Spinal cord (tissue), 10 donors: ENCODE data around the gene XRCC4. TPM values are rescaled to one million over a fixed set of nuclear protein-coding genes. Genes with fewer than 3 reads are reported as not detected.

Experiments used
- DNase-seq, 6 donors: peaks; one replicate each; pipeline versions ENCODE4 v3.0.0 to v3.0.0-alpha.2; 2013 to 2015; ENCODE audit warnings: low spot score in 6 of 6, low read depth in 4 of 6
- H3K27ac ChIP-seq: one replicate; pipeline ENCODE4 v1.5.1; 2013; ENCODE audit warnings: low read depth, low read length, control low read depth
- H3K27me3 ChIP-seq: one replicate; pipeline ENCODE4 v1.6.1; 2013; ENCODE audit warnings: low read length; ENCODE audit not compliant: control insufficient read depth, insufficient read depth
- H3K36me3 ChIP-seq: one replicate; pipeline ENCODE4 v1.6.1; 2013; ENCODE audit warnings: low read length; ENCODE audit not compliant: control insufficient read depth, insufficient read depth
- H3K4me1 ChIP-seq: one replicate; pipeline ENCODE4 v1.6.1; 2013; ENCODE audit warnings: low read length; ENCODE audit not compliant: control insufficient read depth, insufficient read depth
- H3K4me3 ChIP-seq: one replicate; pipeline ENCODE4 v1.5.1; 2013; ENCODE audit warnings: low read depth, low read length, control low read depth
- H3K9me3 ChIP-seq: one replicate; pipeline ENCODE4 v1.6.1; 2013; ENCODE audit warnings: low read length; ENCODE audit not compliant: control insufficient read depth, insufficient read depth
- WGBS: methylation state at CpG from one replicate; pipeline ENCODE4 v1.1.5; 2013; ENCODE audit warnings: missing lambda C conversion rate; ENCODE audit not compliant: insufficient coverage; 5-methylcytosine and 5-hydroxymethylcytosine counted together
- polyA plus RNA-seq, 2 donors: library from polyadenylated mRNA; unstranded; fragments of 120-200 nt; gene quantifications; one replicate each; pipeline ENCODE4 v1.2.1, GENCODE V29; 2013; ENCODE audit not compliant: insufficient read length in 2 of 2
- total RNA-seq, 2 donors: library from RNA; depleted of rRNA in 1 of 2; stranded (reverse); fragments of 120-200 nt in 1 of 2; fragments of >200 nt in 1 of 2; gene quantifications; one replicate each; pipeline versions ENCODE4 v1.2.3 to v1.2.4, GENCODE V29; 2013 to 2014
- donor health status: healthy.

Gene XRCC4
- total and polyA plus RNA-seq, 4 donors: 7.6 to 13.2 (median 9.7) TPM

DNA sequence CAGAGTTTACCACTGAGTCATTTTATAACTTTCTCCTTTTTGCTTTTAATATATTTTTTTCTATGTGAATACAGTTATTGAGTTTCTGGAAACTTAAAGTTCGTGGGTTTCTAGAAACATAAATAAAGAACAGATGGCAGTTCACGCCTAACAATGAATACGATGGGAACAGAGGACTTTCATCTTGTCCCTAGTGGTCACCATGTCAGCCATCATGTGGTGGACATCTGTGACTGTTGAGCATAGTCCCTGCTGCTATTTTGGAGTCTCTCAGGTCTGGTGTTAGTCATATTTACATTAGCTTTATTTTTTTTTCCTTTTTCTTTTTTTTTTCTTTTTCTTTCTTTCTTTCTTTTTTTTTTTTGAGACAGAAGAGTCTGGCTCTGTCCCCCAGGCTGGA, 85.3 kb downstream of the XRCC4 start:
- no peaks in the 10 kb centered on the region for H3K27me3 ChIP-seq
- no peak overlapping the region for H3K27ac ChIP-seq
- H3K4me1 ChIP-seq: no peaks in the 10 kb centered on the region
- no peak overlapping the region for H3K4me3 ChIP-seq
- DNase-seq: peak in 1 of 6 donors; percentile 22
- H3K36me3 ChIP-seq: no peaks in the 10 kb centered on the region
- no peaks in the 10 kb centered on the region for H3K9me3 ChIP-seq
- 92% methylated on average over 2 of the region's 3 CpGs for WGBS

DNA sequence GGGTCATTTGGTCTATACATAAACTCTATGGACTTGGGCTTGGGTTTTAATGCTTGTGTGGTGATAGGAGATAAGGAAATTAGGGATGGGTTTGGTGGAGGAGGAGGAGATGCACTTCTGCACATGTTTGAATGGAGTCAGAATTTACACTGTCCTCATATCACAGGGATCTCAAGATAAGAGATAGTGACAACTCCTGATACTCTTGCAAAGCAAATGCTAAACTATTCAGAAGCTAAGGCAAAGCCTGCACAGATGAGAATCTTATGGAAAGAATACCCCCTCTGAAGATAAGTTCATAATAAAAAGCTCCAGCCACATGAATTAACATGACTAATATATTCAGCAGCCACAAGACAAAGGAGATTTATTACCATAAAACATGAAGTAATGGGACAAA, 90.2 kb downstream of the XRCC4 start:
- Histone ChIP-seq H3K4me3 (no peak overlapping the region), H3K4me1 (no peaks in the 10 kb centered on the region), H3K27me3 (no peaks in the 10 kb centered on the region), H3K36me3 (no peaks in the 10 kb centered on the region), H3K9me3 (no peaks in the 10 kb centered on the region), H3K27ac (no peak overlapping the region)
- no peak for DNase-seq

DNA sequence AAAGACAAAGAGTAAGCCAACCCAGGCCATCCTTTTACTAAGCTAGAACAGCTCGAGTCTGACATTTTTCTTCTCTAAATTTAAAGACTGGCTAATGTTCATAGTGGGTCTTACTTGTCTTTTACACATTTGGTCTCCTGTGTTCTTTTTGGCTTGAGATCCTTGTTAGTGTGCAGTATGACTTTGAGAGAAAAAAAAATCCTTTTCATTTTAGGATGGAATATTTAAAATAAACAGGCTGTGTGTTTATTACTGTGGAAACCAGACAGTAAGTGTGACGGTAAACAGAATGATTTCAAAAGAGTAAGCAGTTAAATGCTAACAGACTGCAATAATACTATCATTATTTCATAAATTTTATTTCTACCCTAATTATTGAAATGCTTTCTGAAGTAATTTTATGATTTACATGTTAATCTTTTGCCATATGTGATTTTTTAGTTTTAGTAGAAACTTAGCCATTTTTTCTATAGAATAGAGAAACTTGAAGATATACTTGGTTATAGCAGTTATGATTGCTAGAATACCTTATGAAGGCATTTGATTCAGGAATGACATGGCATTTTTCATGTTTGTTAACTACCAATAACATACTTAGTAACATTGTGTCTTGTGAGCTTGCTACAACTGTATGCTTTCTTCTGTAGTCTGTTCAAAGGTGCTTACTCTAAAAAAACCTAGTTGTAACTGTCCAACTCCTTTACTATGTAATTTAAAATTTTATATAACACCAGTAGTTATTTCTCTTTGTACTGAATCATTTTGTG, 92.4 kb downstream of the XRCC4 start:
- Histone ChIP-seq H3K9me3 (no peaks in the 10 kb centered on the region), H3K36me3 (no peaks in the 10 kb centered on the region), H3K4me1 (no peaks in the 10 kb centered on the region), H3K27ac (no peak overlapping the region), H3K4me3 (no peak overlapping the region), H3K27me3 (no peaks in the 10 kb centered on the region)
- DNase-seq: no peak
- WGBS: no CpG with 5 or more reads among the region's 2 CpGs

DNA sequence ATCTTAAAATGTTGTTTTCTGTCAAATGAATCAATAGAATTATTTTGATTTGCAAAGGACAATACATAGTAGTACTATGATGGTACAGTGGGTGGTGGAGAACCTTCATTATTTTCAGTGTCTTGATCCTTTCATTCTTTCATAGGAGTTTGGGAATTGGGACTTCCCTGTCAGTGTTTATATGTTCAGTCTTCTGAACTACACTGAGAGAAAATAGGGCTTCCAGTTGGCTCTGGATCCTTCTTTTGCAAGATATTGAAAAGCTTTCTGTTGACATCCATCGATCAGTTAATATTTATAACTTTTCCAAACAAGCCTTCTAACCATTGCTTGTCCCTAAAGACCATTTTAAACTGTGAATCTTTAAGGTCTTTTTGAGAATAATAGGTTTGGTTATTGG, 94.7 kb downstream of the XRCC4 start:
- H3K4me3 ChIP-seq: no peak overlapping the region
- no peaks in the 10 kb centered on the region for H3K4me1 ChIP-seq
- no peaks in the 10 kb centered on the region for H3K36me3 ChIP-seq
- no peak for DNase-seq
- no peaks in the 10 kb centered on the region for H3K9me3 ChIP-seq
- H3K27ac ChIP-seq: no peak overlapping the region
- H3K27me3 ChIP-seq: no peaks in the 10 kb centered on the region
- no CpG with 5 or more reads among the region's 1 CpG for WGBS

DNA sequence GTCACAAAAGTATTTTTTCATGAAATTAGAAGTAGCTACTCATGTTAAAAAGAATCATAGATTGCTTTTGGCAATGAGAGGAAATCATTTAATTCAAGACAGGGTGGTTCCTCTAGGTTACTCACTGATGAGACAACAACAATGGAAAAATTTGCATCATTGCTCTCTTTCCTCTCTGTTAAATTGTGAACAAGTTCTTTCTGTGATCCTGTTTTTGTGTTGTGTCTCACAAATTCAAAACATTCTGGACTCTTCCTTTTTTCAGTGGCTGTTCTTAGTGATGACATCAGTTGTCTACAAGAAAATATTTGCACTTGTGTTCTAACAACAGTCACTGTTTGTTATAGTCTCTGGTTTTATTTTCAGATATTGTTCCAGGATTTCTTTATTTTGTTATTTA, 95.3 kb downstream of the XRCC4 start:
- Histone ChIP-seq H3K27me3 (no peaks in the 10 kb centered on the region), H3K27ac (no peak overlapping the region), H3K36me3 (no peaks in the 10 kb centered on the region), H3K9me3 (no peaks in the 10 kb centered on the region), H3K4me3 (no peak overlapping the region), H3K4me1 (no peaks in the 10 kb centered on the region)
- DNase-seq: no peak

DNA sequence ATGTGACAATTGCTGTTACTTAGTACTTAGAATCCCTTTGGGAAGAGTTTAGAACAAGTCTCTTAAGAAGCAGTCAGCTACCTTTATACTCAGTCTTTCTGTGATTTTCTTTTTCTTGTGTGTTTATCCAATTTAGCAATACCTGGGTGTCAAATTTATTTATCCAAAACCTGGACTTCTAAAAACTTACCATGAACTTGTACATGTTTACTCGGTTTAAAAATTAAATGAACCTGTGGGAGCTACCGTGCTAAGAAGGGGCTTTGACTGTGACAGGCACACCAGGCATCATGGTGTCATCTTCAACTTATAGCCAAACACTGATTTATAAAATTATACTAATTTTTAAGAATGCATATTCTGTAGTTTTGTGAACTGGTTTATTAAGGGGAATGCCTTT, 96.5 kb downstream of the XRCC4 start:
- no peaks in the 10 kb centered on the region for H3K9me3 ChIP-seq
- no peak for DNase-seq
- no CpG with 5 or more reads among the region's 2 CpGs for WGBS
- H3K36me3 ChIP-seq: no peaks in the 10 kb centered on the region
- H3K27me3 ChIP-seq: no peaks in the 10 kb centered on the region
- no peak overlapping the region for H3K4me3 ChIP-seq
- no peaks in the 10 kb centered on the region for H3K4me1 ChIP-seq
- no peak overlapping the region for H3K27ac ChIP-seq

DNA sequence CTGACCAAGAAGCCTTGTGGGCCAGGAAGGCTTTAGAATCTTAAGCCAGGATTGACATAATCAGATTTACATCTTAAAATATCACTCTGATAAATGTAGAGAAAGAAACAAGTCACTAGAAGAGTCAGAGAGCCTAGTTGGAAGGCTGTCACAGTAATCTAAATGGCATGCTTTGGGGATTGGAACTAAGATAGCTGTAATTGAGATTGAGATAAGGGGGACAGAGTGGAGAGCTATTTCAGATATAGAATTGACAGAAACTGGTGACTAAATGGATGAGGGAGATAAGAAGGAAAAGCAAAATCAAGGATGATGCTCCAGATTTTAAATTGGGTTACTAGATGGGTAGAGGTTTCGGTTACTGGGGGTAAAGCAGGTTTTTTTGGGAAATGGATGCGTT, 100.5 kb downstream of the XRCC4 start:
- Histone ChIP-seq H3K4me3 (no peak overlapping the region), H3K36me3 (no peaks in the 10 kb centered on the region), H3K27me3 (no peaks in the 10 kb centered on the region), H3K9me3 (no peaks in the 10 kb centered on the region), H3K4me1 (no peaks in the 10 kb centered on the region), H3K27ac (no peak overlapping the region)
- no peak for DNase-seq
- WGBS: 100% methylated on average over 2 of the region's 2 CpGs

DNA sequence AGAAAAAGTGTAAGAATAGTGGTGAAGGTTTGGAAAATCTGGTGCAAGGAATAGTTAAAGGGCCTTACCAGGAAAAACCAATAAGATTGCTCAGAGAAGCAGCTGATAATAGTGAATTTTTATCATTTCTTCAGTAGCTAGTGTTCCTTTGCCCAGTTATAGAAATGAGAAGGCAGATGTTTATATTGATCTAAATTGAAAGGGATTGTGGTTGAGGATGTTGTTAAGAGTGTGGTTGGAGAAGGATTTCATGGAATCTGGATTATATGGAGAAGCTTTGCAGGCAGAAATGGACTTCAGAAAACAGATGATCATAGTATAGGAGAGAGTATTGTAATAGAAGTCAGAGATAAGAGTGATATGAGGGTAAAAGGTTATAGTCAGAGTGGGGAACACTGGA, 102.6 kb downstream of the XRCC4 start:
- Histone ChIP-seq H3K36me3 (no peaks in the 10 kb centered on the region), H3K4me3 (no peak overlapping the region), H3K27ac (no peak overlapping the region), H3K4me1 (no peaks in the 10 kb centered on the region), H3K27me3 (no peaks in the 10 kb centered on the region), H3K9me3 (no peaks in the 10 kb centered on the region)
- DNase-seq: no peak

DNA sequence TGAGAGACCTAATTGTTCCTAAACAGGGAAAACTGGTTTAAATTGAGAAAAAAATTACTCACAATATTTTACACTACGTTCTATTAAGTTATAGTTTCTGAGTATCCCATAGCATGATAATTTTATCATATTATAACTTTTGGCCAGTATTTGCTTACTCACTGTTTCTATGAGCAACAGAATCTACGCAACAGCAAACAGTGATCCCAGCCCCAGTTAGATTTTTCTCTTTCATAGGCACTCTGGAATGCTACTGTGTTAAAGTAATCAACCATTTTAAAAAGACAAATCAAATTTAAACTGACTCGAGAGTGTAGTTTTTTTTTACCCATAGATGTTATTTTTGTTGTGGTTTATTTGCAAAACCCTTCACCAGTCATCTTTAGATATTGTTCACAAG, 107.2 kb downstream of the XRCC4 start:
- WGBS: no CpG with 5 or more reads among the region's 3 CpGs
- no peak for DNase-seq
- no peak overlapping the region for H3K4me3 ChIP-seq
- H3K9me3 ChIP-seq: no peaks in the 10 kb centered on the region
- no peaks in the 10 kb centered on the region for H3K4me1 ChIP-seq
- no peak overlapping the region for H3K27ac ChIP-seq
- H3K27me3 ChIP-seq: no peaks in the 10 kb centered on the region
- no peaks in the 10 kb centered on the region for H3K36me3 ChIP-seq

DNA sequence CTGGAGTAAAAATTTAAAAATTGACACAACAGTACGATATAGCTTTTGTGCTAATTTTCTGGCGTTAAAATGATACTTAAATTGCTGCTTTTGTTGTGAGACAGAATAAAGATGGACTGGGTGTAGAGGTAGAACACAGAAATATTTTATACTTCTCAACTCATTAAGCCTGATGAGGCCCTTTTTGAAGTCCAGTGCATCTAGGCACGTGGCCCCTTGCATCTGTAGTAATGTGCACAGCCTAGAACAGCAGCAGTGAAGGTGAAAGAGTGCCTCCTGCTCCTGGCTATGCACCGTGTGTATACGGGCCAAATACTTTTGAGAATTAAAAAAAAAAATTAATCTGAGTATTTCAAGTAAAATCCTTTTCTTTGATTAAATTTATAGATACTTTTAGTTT, 115.6 kb downstream of the XRCC4 start:
- no CpG with 5 or more reads among the region's 5 CpGs for WGBS
- no peaks in the 10 kb centered on the region for H3K9me3 ChIP-seq

More for the DNA sequence above, 115.6 kb downstream of the XRCC4 start:
- H3K27ac ChIP-seq: no peak overlapping the region
- H3K36me3 ChIP-seq: no peaks in the 10 kb centered on the region
- H3K4me3 ChIP-seq: no peak overlapping the region
- H3K27me3 ChIP-seq: no peaks in the 10 kb centered on the region
- H3K4me1 ChIP-seq: no peaks in the 10 kb centered on the region
- DNase-seq: no peak
